Tibial nerve (tissue), 3 donors: ENCODE measurements around the gene GIMAP5.

Experiments used
- POLR2A ChIP-seq, 2 donors: fragments of 450-650 bp; IDR thresholded peaks; one replicate each; pipeline ENCODE4 v1.6.1; 2017; ENCODE audit warnings: antibody characterized with exemption in 2 of 2, mild to moderate bottlenecking in 2 of 2, moderate library complexity in 2 of 2
- TF ChIP-seq, protein P1 (sequence below), 5 experiments: fragments of 200-600 bp in 3 of 5; fragments of 450-650 bp in 2 of 5; sonication (generic) in 3 of 5; IDR thresholded peaks; one replicate each; pipeline ENCODE4 v1.5.1; 2016 to 2019; ENCODE audit warnings: antibody characterized with exemption in 5 of 5, mild to moderate bottlenecking in 3 of 5, moderate library complexity in 2 of 5

DNA sequence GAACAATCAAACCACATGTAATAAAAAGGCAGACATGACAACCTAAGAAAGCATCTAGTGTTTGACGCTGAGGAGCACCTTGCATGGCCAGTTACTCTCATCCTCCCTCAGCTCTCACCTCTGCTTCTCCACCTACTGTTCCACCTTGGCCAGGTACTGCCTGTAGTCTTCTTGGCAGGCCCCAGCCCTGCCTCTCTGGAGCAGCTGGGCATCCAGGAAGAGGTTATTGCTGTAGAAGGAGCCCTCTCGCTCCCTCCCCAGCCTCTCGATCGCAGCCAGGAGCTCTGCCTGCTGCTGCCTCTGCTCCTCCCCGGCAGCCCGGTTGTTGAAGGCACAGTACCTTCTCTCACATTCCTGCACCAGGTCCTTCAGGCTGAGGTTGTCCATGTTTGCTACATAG is 9.7 kb downstream of the GIMAP5 start:
- TF ChIP-seq POLR2A (IDR thresholded peaks at IDR 0.05): no peak
- TF ChIP-seq, protein P1, sequence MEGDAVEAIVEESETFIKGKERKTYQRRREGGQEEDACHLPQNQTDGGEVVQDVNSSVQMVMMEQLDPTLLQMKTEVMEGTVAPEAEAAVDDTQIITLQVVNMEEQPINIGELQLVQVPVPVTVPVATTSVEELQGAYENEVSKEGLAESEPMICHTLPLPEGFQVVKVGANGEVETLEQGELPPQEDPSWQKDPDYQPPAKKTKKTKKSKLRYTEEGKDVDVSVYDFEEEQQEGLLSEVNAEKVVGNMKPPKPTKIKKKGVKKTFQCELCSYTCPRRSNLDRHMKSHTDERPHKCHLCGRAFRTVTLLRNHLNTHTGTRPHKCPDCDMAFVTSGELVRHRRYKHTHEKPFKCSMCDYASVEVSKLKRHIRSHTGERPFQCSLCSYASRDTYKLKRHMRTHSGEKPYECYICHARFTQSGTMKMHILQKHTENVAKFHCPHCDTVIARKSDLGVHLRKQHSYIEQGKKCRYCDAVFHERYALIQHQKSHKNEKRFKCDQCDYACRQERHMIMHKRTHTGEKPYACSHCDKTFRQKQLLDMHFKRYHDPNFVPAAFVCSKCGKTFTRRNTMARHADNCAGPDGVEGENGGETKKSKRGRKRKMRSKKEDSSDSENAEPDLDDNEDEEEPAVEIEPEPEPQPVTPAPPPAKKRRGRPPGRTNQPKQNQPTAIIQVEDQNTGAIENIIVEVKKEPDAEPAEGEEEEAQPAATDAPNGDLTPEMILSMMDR (IDR thresholded peaks at IDR 0.05): no peak
